ENCODE measurements around the gene YIPF7.

The YIPF7 gene

DNA sequence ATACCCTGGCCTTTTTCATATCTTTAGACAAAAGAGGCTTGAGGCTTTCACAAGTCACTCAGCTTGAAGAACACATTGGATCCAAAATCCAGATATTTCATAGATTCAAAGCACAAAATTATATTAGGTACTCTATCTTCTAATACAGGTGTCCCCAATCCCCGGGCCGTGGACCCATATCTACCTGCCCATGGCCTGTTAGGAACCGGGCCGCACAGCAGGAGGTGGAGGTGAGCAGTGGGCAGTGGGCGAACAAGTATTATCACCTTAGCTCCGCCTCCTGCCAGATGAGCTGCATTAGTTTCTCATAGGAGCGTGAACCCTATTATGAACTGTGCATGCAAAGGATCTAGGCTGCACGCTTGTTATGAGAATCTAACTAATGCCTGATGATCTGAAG lies 18.7 kb downstream of the YIPF7 start:
- no peak overlapping the region for H3K4me3 ChIP-seq (ENCODE audit: control insufficient read depth, low read depth, low read length)
- TF ChIP-seq, protein P1, sequence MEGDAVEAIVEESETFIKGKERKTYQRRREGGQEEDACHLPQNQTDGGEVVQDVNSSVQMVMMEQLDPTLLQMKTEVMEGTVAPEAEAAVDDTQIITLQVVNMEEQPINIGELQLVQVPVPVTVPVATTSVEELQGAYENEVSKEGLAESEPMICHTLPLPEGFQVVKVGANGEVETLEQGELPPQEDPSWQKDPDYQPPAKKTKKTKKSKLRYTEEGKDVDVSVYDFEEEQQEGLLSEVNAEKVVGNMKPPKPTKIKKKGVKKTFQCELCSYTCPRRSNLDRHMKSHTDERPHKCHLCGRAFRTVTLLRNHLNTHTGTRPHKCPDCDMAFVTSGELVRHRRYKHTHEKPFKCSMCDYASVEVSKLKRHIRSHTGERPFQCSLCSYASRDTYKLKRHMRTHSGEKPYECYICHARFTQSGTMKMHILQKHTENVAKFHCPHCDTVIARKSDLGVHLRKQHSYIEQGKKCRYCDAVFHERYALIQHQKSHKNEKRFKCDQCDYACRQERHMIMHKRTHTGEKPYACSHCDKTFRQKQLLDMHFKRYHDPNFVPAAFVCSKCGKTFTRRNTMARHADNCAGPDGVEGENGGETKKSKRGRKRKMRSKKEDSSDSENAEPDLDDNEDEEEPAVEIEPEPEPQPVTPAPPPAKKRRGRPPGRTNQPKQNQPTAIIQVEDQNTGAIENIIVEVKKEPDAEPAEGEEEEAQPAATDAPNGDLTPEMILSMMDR (IDR thresholded peaks at IDR 0.05; ENCODE audit: control insufficient read depth, insufficient read depth, low read depth, low read length, missing control alignments): no peak
- DNase-seq (ENCODE audit: low read depth): no peak

DNA sequence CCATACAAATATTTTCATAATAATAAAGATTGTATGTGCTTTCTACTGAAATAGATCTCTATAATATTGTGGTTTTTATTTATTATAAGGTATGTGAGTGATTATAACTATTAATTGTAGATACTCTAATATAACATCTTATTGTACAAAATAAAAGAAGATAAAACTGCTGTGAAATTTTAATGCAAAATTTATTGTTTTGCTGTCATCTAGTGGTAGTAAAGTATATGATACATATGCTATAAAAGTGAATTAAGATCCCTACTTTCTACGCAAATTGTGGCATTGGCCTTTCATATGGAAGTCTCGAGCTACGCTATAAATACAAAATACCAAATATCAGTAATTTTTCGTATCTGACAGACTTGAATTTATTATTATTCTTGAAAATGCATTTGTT lies 19.3 kb downstream of the YIPF7 start:
- no peak overlapping the region for H3K4me3 ChIP-seq (ENCODE audit: control insufficient read depth, low read depth, low read length)
- no peak for DNase-seq (ENCODE audit: low read depth)
- TF ChIP-seq, protein P1 (IDR thresholded peaks at IDR 0.05; ENCODE audit: control insufficient read depth, insufficient read depth, low read depth, low read length, missing control alignments): no peak

DNA sequence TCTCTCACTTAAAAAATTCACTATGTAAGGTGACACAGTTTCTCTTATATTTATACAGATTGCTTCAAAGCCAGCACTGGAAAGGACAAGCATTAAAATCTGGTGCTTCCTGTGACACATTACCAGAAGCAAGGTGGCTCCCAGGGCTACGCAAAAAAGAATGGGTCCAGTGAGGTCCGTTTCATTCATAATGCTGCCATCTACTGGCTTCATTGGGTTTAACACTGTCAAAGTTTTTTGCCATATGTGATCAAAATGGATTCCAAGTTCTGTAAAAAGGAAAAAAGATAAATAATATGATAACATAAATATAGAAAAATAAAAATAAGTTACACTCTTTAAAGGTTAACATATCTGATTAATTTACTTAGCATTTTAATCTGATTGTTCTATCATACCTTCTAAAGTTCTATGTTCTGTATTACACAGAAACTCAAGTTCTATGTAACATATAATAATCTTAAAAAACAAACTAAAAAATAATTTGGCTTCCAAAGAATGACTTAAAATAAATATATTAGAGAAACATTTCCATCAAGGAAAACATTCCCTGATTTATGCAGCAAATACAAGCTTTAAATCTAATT lies 22.1 kb downstream of the YIPF7 start:
- DNase-seq (ENCODE audit: low read depth): peak; percentile 5
- TF ChIP-seq, protein P1 (IDR thresholded peaks at IDR 0.05; ENCODE audit: control insufficient read depth, insufficient read depth, low read depth, low read length, missing control alignments): peak; percentile 59
- no peak overlapping the region for H3K4me3 ChIP-seq (ENCODE audit: control insufficient read depth, low read depth, low read length)

- no peak overlapping the region for H3K4me3 ChIP-seq (ENCODE audit: control insufficient read depth, low read depth, low read length)
- no peak for DNase-seq (ENCODE audit: low read depth)
- TF ChIP-seq, protein P1 (IDR thresholded peaks at IDR 0.05; ENCODE audit: control insufficient read depth, insufficient read depth, low read depth, low read length, missing control alignments): no peak
Observed at GRCh38 chr4:44623676-44624075, 27.7 kb downstream of the YIPF7 start.

DNA sequence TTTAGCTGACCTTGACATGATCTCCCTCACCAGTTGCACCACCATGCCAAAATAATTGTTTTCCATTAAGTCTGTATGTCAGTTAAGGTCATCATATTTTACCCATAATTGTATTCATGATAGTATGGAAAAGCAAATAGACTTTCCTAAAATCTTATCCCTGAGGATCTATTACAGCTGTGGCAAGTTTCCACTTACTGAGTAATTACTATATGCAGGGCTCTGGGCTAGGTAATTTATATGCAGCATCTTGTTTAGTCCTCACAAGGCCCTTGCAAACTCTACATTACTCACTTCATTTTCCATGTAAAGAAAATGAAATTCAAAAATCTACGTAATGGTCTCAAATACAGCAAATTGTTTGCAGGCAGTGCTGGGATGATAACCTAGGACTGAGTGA lies 34.8 kb downstream of the YIPF7 start:
- no peak for DNase-seq (ENCODE audit: low read depth)
- H3K4me3 ChIP-seq (ENCODE audit: control insufficient read depth, low read depth, low read length): no peak overlapping the region
- TF ChIP-seq, protein P1 (IDR thresholded peaks at IDR 0.05; ENCODE audit: control insufficient read depth, insufficient read depth, low read depth, low read length, missing control alignments): no peak

GRCh38 chr4:44583393-44583792 lies 68.0 kb downstream of the YIPF7 start:
- H3K4me3 ChIP-seq (ENCODE audit: control insufficient read depth, low read depth, low read length): no peak overlapping the region
- TF ChIP-seq, protein P1 (IDR thresholded peaks at IDR 0.05; ENCODE audit: control insufficient read depth, insufficient read depth, low read depth, low read length, missing control alignments): no peak
- no peak for DNase-seq (ENCODE audit: low read depth)

- DNase-seq (ENCODE audit: low read depth): no peak
- TF ChIP-seq, protein P1 (IDR thresholded peaks at IDR 0.05; ENCODE audit: control insufficient read depth, insufficient read depth, low read depth, low read length, missing control alignments): no peak
- no peak overlapping the region for H3K4me3 ChIP-seq (ENCODE audit: control insufficient read depth, low read depth, low read length)
Observed at GRCh38 chr4:44580231-44580630, 71.2 kb downstream of the YIPF7 start.

All from AG09309 (cell line).